GM12878 (cell line): ENCODE data around the gene DNMT1. TPM values are rescaled to one million over a fixed set of nuclear protein-coding genes. Genes with fewer than 3 reads are reported as not detected.
A peak's percentile ranks its signal among the peaks of the same experiment; 100 is the strongest.

Source experiments
- CHD2 ChIP-seq: IDR thresholded peaks from 2 replicates; pipeline ENCODE4 v1.6.1; 2011; ENCODE audit warnings: low read depth, low read length, improper control_type of control experiment, borderline replicate concordance
- EZH2 ChIP-seq: IDR thresholded peaks from 2 replicates; pipeline ENCODE4 v1.6.1; 2012; ENCODE audit warnings: low read depth, mild to moderate bottlenecking, control low read depth, inconsistent platforms, low read length, borderline replicate concordance; ENCODE audit not compliant: control insufficient read depth
- microRNA-seq: library from miRNA; unstranded; fragments of <30 nt; microRNA quantifications from one replicate; pipeline ENCODE4, GENCODE V29; 2018
- polyA plus RNA-seq, 11 experiments: library from polyadenylated mRNA; depleted of rRNA in 4 of 11; unstranded in 6 of 11; stranded (reverse) in 5 of 11; fragments of >200 nt; fragmentation: Nextera tagmentation in 4 of 11; fragmentation: Illumina TruSeq in 1 of 11; extraction: Ambion mirVana in 4 of 11; extraction: Trizol in 1 of 11; gene quantifications; 1 replicate in 1 of 11; 2 replicates in 10 of 11; pipeline versions ENCODE4 v1.2.1 to v1.2.3, GENCODE V29; 2011 to 2016; ENCODE audit warnings: inconsistent platforms in 2 of 11, missing spikeins in 2 of 11, low read depth in 1 of 11
- small RNA-seq: library from RNA; depleted of rRNA; stranded (forward); fragments of <200 nt; gene quantifications from one replicate; pipeline ENCODE3, GENCODE V24; 2014
- total RNA-seq, 4 experiments: library from RNA; depleted of rRNA in 3 of 4; stranded (reverse); fragments of >200 nt in 3 of 4; fragmentation: Illumina TruSeq in 1 of 4; extraction: Trizol in 1 of 4; gene quantifications; 2 replicates each; pipeline versions ENCODE4 v1.2.1 to v1.2.3, GENCODE V29; 2013 to 2021

The DNMT1 gene
- total and polyA plus RNA-seq, 10 of the 15 experiments (the other 5 are each of a cell fraction or from before 2014, with no cell fraction given), result 70.0 to 290 (median 133) TPM

DNA sequence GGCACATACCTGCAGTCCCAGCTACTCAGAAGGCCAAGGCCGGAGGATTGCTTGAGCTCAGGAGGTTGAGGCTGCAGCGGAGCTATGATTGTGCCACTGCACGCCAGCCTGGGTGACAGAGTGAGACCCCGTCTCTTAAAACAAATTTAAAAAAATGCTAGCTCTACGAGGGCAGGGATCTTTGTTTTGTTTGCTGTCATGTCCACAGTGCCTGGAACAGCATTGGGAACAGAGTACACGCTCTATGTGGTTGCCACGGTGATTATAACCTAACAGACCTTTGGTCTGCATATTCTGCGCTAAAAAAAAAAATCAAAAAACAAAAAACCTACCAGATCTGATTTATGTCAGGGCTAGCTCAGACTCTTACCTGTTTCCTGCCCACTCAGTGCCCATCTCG lies 110.8 kb downstream of the DNMT1 start (continued):
- TF ChIP-seq CHD2 (no peak), EZH2 (no peak)

Small RNA genes lying within 50 kb of the gene (microRNA-seq; reads per million reads assigned to microRNA genes)
- gene MIR4322, result 1.1 reads per million

Small RNA genes lying within 50 kb of the gene (small RNA-seq; reads per million reads assigned to genes)
- gene MIR4322 (0.16 reads per million), gene SNORD105 (162 reads per million, percentile 99 among the genes with 10 or more reads in this experiment), gene SNORD105B (20,260 reads per million, percentile 100 among the genes with 10 or more reads in this experiment)

Other genes starting within 250 kb of the DNMT1 start
Only the 7 nearest of the 19 such genes appear.
- gene PPAN, start 88.6 kb downstream of the DNMT1 start, total RNA-seq (2014; rRNA removed), result 96.5 and 123 TPM in 2 replicates
- gene PPAN, start 88.6 kb downstream of the DNMT1 start, total RNA-seq (2014; rRNA removed; fragmentation: Illumina TruSeq; extraction: Trizol), result 67.6 and 68.9 TPM in 2 replicates
- 147 and 165 TPM in 2 replicates for gene PPAN, start 88.6 kb downstream of the DNMT1 start, total RNA-seq (2021)
- gene PPAN, start 88.6 kb downstream of the DNMT1 start, polyA plus RNA-seq (2011; rRNA removed), result 40.1 and 92.2 TPM in 2 replicates
- gene PPAN, start 88.6 kb downstream of the DNMT1 start, polyA plus RNA-seq (2014; fragmentation: Illumina TruSeq; extraction: Trizol), result 20.3 and 65.0 TPM in 2 replicates
- gene PPAN, start 88.6 kb downstream of the DNMT1 start, polyA plus RNA-seq (2014; fragmentation: Nextera tagmentation; extraction: Ambion mirVana), result 1 to 10 TPM; 2.1 to 7.6 TPM
- gene PPAN, start 88.6 kb downstream of the DNMT1 start, polyA plus RNA-seq (2014; rRNA removed), result 149 and 196 TPM in 2 replicates
- 100 to 1,000 TPM; 163 to 171 TPM for gene PPAN, start 88.6 kb downstream of the DNMT1 start, polyA plus RNA-seq (2016; fragmentation: Nextera tagmentation; extraction: Ambion mirVana)
- 11.4 and 17.4 TPM in 2 replicates for gene P2RY11, start 83.3 kb downstream of the DNMT1 start, total RNA-seq (2014; rRNA removed)
- gene P2RY11, start 83.3 kb downstream of the DNMT1 start, total RNA-seq (2014; rRNA removed; fragmentation: Illumina TruSeq; extraction: Trizol), result 7.4 and 8.2 TPM in 2 replicates
- gene P2RY11, start 83.3 kb downstream of the DNMT1 start, total RNA-seq (2021), result 42.0 and 46.5 TPM in 2 replicates
- 12.5 and 26.5 TPM in 2 replicates for gene P2RY11, start 83.3 kb downstream of the DNMT1 start, polyA plus RNA-seq (2011; rRNA removed)
- 1.2 and 4.9 TPM in 2 replicates for gene P2RY11, start 83.3 kb downstream of the DNMT1 start, polyA plus RNA-seq (2014; fragmentation: Illumina TruSeq; extraction: Trizol)
- gene P2RY11, start 83.3 kb downstream of the DNMT1 start, polyA plus RNA-seq (2014; fragmentation: Nextera tagmentation; extraction: Ambion mirVana), result under 1 TPM; 0.14 to 0.57 TPM
- gene P2RY11, start 83.3 kb downstream of the DNMT1 start, polyA plus RNA-seq (2014; rRNA removed), result 32.5 and 39.0 TPM in 2 replicates
- 1 to 10 TPM; 6.7 to 7.0 TPM for gene P2RY11, start 83.3 kb downstream of the DNMT1 start, polyA plus RNA-seq (2016; fragmentation: Nextera tagmentation; extraction: Ambion mirVana)
- 356 and 362 TPM in 2 replicates for gene EIF3G, start 75.1 kb downstream of the DNMT1 start, total RNA-seq (2014; rRNA removed)
- 187 and 220 TPM in 2 replicates for gene EIF3G, start 75.1 kb downstream of the DNMT1 start, total RNA-seq (2014; rRNA removed; fragmentation: Illumina TruSeq; extraction: Trizol)
- gene EIF3G, start 75.1 kb downstream of the DNMT1 start, total RNA-seq (2021), result 303 and 318 TPM in 2 replicates
- gene EIF3G, start 75.1 kb downstream of the DNMT1 start, polyA plus RNA-seq (2011; rRNA removed), result 101 and 119 TPM in 2 replicates
- 132 and 219 TPM in 2 replicates for gene EIF3G, start 75.1 kb downstream of the DNMT1 start, polyA plus RNA-seq (2014; fragmentation: Illumina TruSeq; extraction: Trizol)
- 10 to 100 TPM; 28.0 to 48.5 TPM for gene EIF3G, start 75.1 kb downstream of the DNMT1 start, polyA plus RNA-seq (2014; fragmentation: Nextera tagmentation; extraction: Ambion mirVana)
- 284 and 299 TPM in 2 replicates for gene EIF3G, start 75.1 kb downstream of the DNMT1 start, polyA plus RNA-seq (2014; rRNA removed)
- 100 to 1,000 TPM; 201 to 225 TPM for gene EIF3G, start 75.1 kb downstream of the DNMT1 start, polyA plus RNA-seq (2016; fragmentation: Nextera tagmentation; extraction: Ambion mirVana)
- gene S1PR2, start 36.4 kb upstream of the DNMT1 start, total RNA-seq (2014; rRNA removed), result 13.0 and 13.3 TPM in 2 replicates
- 9.3 and 9.8 TPM in 2 replicates for gene S1PR2, start 36.4 kb upstream of the DNMT1 start, total RNA-seq (2014; rRNA removed; fragmentation: Illumina TruSeq; extraction: Trizol)
- 19.1 and 19.6 TPM in 2 replicates for gene S1PR2, start 36.4 kb upstream of the DNMT1 start, total RNA-seq (2021)
- 14.4 and 26.8 TPM in 2 replicates for gene S1PR2, start 36.4 kb upstream of the DNMT1 start, polyA plus RNA-seq (2011; rRNA removed)
- gene S1PR2, start 36.4 kb upstream of the DNMT1 start, polyA plus RNA-seq (2014; fragmentation: Illumina TruSeq; extraction: Trizol), result 6.3 and 7.1 TPM in 2 replicates
- gene S1PR2, start 36.4 kb upstream of the DNMT1 start, polyA plus RNA-seq (2014; fragmentation: Nextera tagmentation; extraction: Ambion mirVana), result 1 to 10 TPM; 4.9 to 9.6 TPM
- 9.9 and 10.9 TPM in 2 replicates for gene S1PR2, start 36.4 kb upstream of the DNMT1 start, polyA plus RNA-seq (2014; rRNA removed)
- 10 to 100 TPM; 18.6 to 20.6 TPM for gene S1PR2, start 36.4 kb upstream of the DNMT1 start, polyA plus RNA-seq (2016; fragmentation: Nextera tagmentation; extraction: Ambion mirVana)
- 196 and 221 TPM in 2 replicates for gene MRPL4, start 57.3 kb upstream of the DNMT1 start, total RNA-seq (2014; rRNA removed)
- 36.4 and 44.4 TPM in 2 replicates for gene MRPL4, start 57.3 kb upstream of the DNMT1 start, total RNA-seq (2014; rRNA removed; fragmentation: Illumina TruSeq; extraction: Trizol)
- gene MRPL4, start 57.3 kb upstream of the DNMT1 start, total RNA-seq (2021), result 162 and 169 TPM in 2 replicates
- 16.6 and 56.2 TPM in 2 replicates for gene MRPL4, start 57.3 kb upstream of the DNMT1 start, polyA plus RNA-seq (2011; rRNA removed)
- gene MRPL4, start 57.3 kb upstream of the DNMT1 start, polyA plus RNA-seq (2014; fragmentation: Illumina TruSeq; extraction: Trizol), result 9.5 and 44.4 TPM in 2 replicates
- gene MRPL4, start 57.3 kb upstream of the DNMT1 start, polyA plus RNA-seq (2014; fragmentation: Nextera tagmentation; extraction: Ambion mirVana), result 1 to 10 TPM in 1 of 2 experiments, under 1 TPM in 1; 0.79 to 5.8 TPM
- 174 and 217 TPM in 2 replicates for gene MRPL4, start 57.3 kb upstream of the DNMT1 start, polyA plus RNA-seq (2014; rRNA removed)
- 100 to 1,000 TPM; 183 to 186 TPM for gene MRPL4, start 57.3 kb upstream of the DNMT1 start, polyA plus RNA-seq (2016; fragmentation: Nextera tagmentation; extraction: Ambion mirVana)
- gene ICAM1, start 76.2 kb upstream of the DNMT1 start, total RNA-seq (2014; rRNA removed), result 72.9 and 77.7 TPM in 2 replicates
- 49.4 and 52.6 TPM in 2 replicates for gene ICAM1, start 76.2 kb upstream of the DNMT1 start, total RNA-seq (2014; rRNA removed; fragmentation: Illumina TruSeq; extraction: Trizol)
- 69.7 and 71.0 TPM in 2 replicates for gene ICAM1, start 76.2 kb upstream of the DNMT1 start, total RNA-seq (2021)
- gene ICAM1, start 76.2 kb upstream of the DNMT1 start, polyA plus RNA-seq (2011; rRNA removed), result 46.8 and 115 TPM in 2 replicates
- 61.9 and 67.8 TPM in 2 replicates for gene ICAM1, start 76.2 kb upstream of the DNMT1 start, polyA plus RNA-seq (2014; fragmentation: Illumina TruSeq; extraction: Trizol)
- gene ICAM1, start 76.2 kb upstream of the DNMT1 start, polyA plus RNA-seq (2014; fragmentation: Nextera tagmentation; extraction: Ambion mirVana), result 10 to 100 TPM in 1 of 2 experiments, 1 to 10 TPM in 1; 7.6 to 14.8 TPM
- gene ICAM1, start 76.2 kb upstream of the DNMT1 start, polyA plus RNA-seq (2014; rRNA removed), result 67.9 and 74.4 TPM in 2 replicates
- 10 to 100 TPM; 35.0 to 41.9 TPM for gene ICAM1, start 76.2 kb upstream of the DNMT1 start, polyA plus RNA-seq (2016; fragmentation: Nextera tagmentation; extraction: Ambion mirVana)
- gene ICAM4, start 92.0 kb upstream of the DNMT1 start, total RNA-seq (2014; rRNA removed), result 2.4 and 3.0 TPM in 2 replicates
- 1.2 and 1.3 TPM in 2 replicates for gene ICAM4, start 92.0 kb upstream of the DNMT1 start, total RNA-seq (2014; rRNA removed; fragmentation: Illumina TruSeq; extraction: Trizol)
- 2.1 and 2.6 TPM in 2 replicates for gene ICAM4, start 92.0 kb upstream of the DNMT1 start, total RNA-seq (2021)
- gene ICAM4, start 92.0 kb upstream of the DNMT1 start, polyA plus RNA-seq (2011; rRNA removed), result 0.20 and 0.31 TPM in 2 replicates
- 0.29 and 0.63 TPM in 2 replicates for gene ICAM4, start 92.0 kb upstream of the DNMT1 start, polyA plus RNA-seq (2014; fragmentation: Illumina TruSeq; extraction: Trizol)
- gene ICAM4, start 92.0 kb upstream of the DNMT1 start, polyA plus RNA-seq (2014; fragmentation: Nextera tagmentation; extraction: Ambion mirVana), result under 1 TPM; 0.69 to 0.72 TPM
- 3.0 and 3.4 TPM in 2 replicates for gene ICAM4, start 92.0 kb upstream of the DNMT1 start, polyA plus RNA-seq (2014; rRNA removed)
- gene ICAM4, start 92.0 kb upstream of the DNMT1 start, polyA plus RNA-seq (2016; fragmentation: Nextera tagmentation; extraction: Ambion mirVana), result 1 to 10 TPM; 4.1 to 5.1 TPM